ENCODE results near the gene PDE8B. TPM values are rescaled to one million over a fixed set of nuclear protein-coding genes. Genes with fewer than 3 reads are reported as not detected.

The PDE8B gene
- total RNA-seq, 4 donors from 2014 or later = 13.0 to 54.4 (median 27.3) TPM

DNA sequence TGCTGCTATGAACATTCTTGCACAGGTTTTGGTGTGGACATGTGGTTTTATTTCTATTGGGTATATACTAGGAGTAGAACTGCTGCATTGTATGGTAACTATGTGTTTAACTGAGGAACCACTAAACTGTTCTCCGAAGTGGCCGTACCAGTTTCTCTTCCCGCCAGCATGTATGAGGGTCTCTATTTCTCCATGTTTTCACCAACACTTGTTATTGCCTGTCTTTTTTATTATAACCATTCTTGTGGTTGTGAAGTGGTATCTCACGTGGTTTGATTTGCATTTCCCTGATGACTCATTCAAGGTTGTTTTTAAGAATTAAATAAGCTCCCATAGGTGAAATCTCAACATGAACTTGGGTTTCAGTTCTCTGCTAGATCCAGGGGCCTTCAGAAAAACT, 19.4 kb downstream of the PDE8B start:
- no peak for DNase-seq
- Histone ChIP-seq H3K36me3 (no peaks in the 10 kb centered on the region), H3K4me1 (no peaks in the 10 kb centered on the region), H3K27me3 (no peaks in the 10 kb centered on the region), H3K9me3 (no peaks in the 10 kb centered on the region), H3K4me3 (no peak overlapping the region), H3K27ac (no peak overlapping the region)
- intact Hi-C loops (cut with DNase I; ENCODE audit: low total_unique reads) = no loop called here
- TF ChIP-seq POLR2A (IDR thresholded peaks at IDR 0.05) = no peak
- TF ChIP-seq, protein P1, sequence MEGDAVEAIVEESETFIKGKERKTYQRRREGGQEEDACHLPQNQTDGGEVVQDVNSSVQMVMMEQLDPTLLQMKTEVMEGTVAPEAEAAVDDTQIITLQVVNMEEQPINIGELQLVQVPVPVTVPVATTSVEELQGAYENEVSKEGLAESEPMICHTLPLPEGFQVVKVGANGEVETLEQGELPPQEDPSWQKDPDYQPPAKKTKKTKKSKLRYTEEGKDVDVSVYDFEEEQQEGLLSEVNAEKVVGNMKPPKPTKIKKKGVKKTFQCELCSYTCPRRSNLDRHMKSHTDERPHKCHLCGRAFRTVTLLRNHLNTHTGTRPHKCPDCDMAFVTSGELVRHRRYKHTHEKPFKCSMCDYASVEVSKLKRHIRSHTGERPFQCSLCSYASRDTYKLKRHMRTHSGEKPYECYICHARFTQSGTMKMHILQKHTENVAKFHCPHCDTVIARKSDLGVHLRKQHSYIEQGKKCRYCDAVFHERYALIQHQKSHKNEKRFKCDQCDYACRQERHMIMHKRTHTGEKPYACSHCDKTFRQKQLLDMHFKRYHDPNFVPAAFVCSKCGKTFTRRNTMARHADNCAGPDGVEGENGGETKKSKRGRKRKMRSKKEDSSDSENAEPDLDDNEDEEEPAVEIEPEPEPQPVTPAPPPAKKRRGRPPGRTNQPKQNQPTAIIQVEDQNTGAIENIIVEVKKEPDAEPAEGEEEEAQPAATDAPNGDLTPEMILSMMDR (IDR thresholded peaks at IDR 0.05) = no peak

DNA sequence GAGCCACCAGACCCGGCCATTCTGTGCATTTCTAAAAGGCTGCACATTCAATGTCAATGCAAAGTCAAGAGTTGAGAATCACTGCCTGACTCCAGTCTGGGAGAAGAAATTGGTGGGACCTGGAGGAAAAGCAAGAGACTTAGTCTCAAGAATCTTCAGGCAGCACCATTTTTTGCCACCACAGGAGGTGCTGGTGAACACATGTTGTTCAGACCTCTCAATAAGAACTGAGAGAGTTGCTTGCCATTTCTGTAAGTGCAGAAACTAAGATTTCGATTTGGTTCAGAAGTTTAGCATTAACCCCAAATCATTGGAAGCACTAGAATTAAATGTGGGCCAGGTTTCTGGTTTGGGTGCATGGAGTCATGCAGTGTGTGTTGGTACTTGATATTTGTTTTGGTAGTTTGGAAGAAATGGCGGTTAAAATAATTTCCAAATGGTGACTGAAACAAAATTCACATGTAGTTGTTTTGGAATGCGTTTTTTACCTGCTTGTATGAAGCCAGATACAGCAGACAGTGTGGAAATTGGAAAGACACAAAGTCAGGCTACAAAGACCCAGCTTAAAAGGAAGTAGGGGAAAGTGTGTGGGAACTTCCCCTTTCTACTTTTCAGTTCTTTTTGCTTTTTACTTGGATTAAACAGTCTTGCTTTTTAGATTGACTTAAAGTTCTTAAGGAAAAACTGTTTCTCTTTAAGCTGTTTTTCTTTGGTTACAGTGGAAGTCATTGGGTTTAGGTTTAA, 20.4 kb downstream of the PDE8B start:
- Histone ChIP-seq H3K9me3 (no peaks in the 10 kb centered on the region), H3K27me3 (no peaks in the 10 kb centered on the region), H3K36me3 (no peaks in the 10 kb centered on the region), H3K4me3 (no peak overlapping the region), H3K27ac (no peak overlapping the region), H3K4me1 (no peaks in the 10 kb centered on the region)
- intact Hi-C loops (cut with DNase I; ENCODE audit: low total_unique reads) = no loop called here
- TF ChIP-seq, protein P1 (IDR thresholded peaks at IDR 0.05) = no peak
- TF ChIP-seq POLR2A (IDR thresholded peaks at IDR 0.05) = no peak
- no peak for DNase-seq

DNA sequence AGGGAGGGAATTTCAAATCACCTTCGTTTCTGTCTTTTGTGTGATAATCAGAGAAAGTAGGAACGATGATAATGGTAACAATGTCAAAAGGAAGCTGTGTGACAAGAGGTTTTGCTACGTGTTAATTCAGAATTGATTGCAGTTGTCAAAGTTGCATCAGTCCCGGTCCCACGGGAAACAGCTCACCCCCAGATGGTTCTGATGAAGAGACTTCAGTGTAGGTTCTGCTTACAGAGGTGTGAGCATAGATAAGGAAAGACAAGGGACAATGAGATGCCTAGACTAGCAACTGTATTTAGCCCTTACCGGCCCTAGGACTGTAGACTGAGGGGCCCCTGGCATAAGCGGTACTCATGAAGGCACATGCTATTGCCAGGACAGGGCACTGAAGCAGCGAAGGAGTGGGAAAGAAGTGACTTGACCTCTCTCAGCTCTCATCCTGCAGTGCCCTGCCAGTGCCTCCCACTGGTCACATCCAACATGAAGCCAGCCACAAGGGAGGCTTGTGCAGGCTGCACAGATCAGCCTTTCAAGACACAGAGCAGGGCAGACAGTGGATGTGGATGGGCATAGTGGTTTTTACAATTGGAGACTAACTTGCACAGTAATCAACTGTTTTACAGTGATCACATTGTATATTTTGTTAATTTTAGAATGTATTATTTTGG, 21.1 kb downstream of the PDE8B start:
- Histone ChIP-seq H3K4me1 (no peaks in the 10 kb centered on the region), H3K9me3 (no peaks in the 10 kb centered on the region), H3K36me3 (no peaks in the 10 kb centered on the region), H3K27me3 (no peaks in the 10 kb centered on the region), H3K27ac (no peak overlapping the region), H3K4me3 (no peak overlapping the region)
- DNase-seq = no peak
- intact Hi-C loops (cut with DNase I; ENCODE audit: low total_unique reads) = no loop called here
- TF ChIP-seq, protein P1 (IDR thresholded peaks at IDR 0.05) = no peak
- TF ChIP-seq POLR2A (IDR thresholded peaks at IDR 0.05) = no peak

DNA sequence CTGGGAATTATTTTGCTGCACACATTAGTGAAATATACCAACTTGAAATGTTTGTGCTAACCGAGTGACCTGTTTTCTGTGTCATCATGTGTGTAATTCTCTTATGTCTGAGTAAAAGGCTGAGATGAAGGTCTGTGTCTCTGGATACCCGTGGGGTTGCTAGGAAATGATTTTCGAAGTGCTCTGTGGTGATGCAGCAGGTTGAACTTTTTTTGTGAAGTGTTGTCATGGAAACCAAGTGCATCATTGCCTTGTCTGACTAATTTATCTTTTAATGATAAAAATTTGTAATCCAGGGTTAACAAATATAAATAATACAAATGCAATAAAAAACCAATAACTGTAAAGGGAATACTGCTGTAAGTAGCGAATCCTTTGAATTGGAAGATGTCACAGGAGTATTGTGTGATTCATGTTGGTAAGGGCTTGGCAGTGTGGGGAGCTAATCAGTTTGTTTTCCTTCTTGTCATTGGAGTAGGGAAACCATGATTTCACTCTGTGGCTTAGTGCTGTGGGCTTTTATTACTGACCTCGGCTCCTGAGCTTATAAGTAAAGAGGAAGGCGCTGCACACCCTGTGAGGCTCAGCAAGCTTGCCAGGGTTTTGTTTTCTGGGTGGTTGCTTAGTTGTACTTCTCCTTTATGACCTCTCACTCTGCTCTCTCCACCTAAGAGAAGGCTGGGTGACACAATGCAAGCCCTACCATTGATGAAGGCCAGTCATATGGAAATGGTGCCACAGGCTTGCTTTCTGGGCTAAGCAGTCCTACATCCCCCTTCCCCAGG, 22.3 kb downstream of the PDE8B start:
- intact Hi-C loops (cut with DNase I; ENCODE audit: low total_unique reads) = no loop called here
- H3K27ac ChIP-seq = no peak overlapping the region
- H3K36me3 ChIP-seq = no peaks in the 10 kb centered on the region
- H3K4me1 ChIP-seq = no peaks in the 10 kb centered on the region
- no peak for DNase-seq
- H3K9me3 ChIP-seq = no peaks in the 10 kb centered on the region
- no peak for TF ChIP-seq POLR2A (IDR thresholded peaks at IDR 0.05)
- TF ChIP-seq, protein P1 (IDR thresholded peaks at IDR 0.05) = no peak
- no peaks in the 10 kb centered on the region for H3K27me3 ChIP-seq
- H3K4me3 ChIP-seq = no peak overlapping the region
